Activated naive CD4-positive, alpha-beta T cell treated with anti-CD3 and anti-CD28 coated beads for 36 hours (primary cell): ENCODE measurements around the gene SARDH. TPM values are rescaled to one million over a fixed set of nuclear protein-coding genes. Genes with fewer than 3 reads are reported as not detected.

Experiments
- CTCF ChIA-PET: fragments of 350-600 bp; sonication (Branson Sonifier 250); formaldehyde crosslinking; loops from one replicate; lab custom pipeline; 2021; ENCODE audit warnings: antibody characterized with exemption; lab: Charles Lee
- DNase-seq: peaks from one replicate; pipeline ENCODE4 v3.0.0-alpha.2; 2020
- H3K27ac Mint-ChIP-seq: one replicate; pipeline ENCODE4 v1.8.0; 2021; ENCODE audit warnings: mild to moderate bottlenecking, mixed read lengths
- H3K27me3 Mint-ChIP-seq: one replicate; pipeline ENCODE4 v1.8.0; 2021; ENCODE audit warnings: low read depth, mixed read lengths
- H3K36me3 Mint-ChIP-seq: one replicate; pipeline ENCODE4 v1.8.0; 2021; ENCODE audit warnings: low read depth, mixed read lengths
- H3K4me1 Mint-ChIP-seq: one replicate; pipeline ENCODE4 v1.8.0; 2021; ENCODE audit warnings: low read depth, mixed read lengths
- H3K4me3 Mint-ChIP-seq: one replicate; pipeline ENCODE4 v1.8.0; 2021; ENCODE audit warnings: mild to moderate bottlenecking, moderate library complexity, mixed read lengths
- H3K9me3 Mint-ChIP-seq: one replicate; pipeline ENCODE4 v1.8.0; 2021; ENCODE audit warnings: mixed read lengths
- intact Hi-C: fragments of 100-400 bp; cut with micrococcal nuclease; formaldehyde crosslinking; loops from one replicate; pipeline ENCODE4 v1.15.1; 2023
- total RNA-seq, 2 experiments: library from RNA; stranded (reverse); gene quantifications; one replicate each; pipeline ENCODE4 v1.2.3, GENCODE V29; 2021

SARDH gene
- total RNA-seq, 2 experiments from 2014 or later, result 7.7 TPM

- Mint-ChIP-seq H3K27me3 (peaks cover 1% of the 10 kb centered on the region), H3K4me3 (no peak overlapping the region), H3K4me1 (peaks cover 17% of the 10 kb centered on the region), H3K9me3 (no peaks in the 10 kb centered on the region), H3K36me3 (no peaks in the 10 kb centered on the region), H3K27ac (no peak overlapping the region)
- CTCF ChIA-PET, result interaction anchor here (0.6 to 1.7 kb wide), 4 partner anchors 13 to 292 kb away, joined by 3 to 5 read pairs (median 3); no protein-coding TSS in a partner anchor
- intact Hi-C loops, result no loop called here
- peak; percentile 3 for DNase-seq
Measured at GRCh38 chr9:133713960-133714495, 24.1 kb downstream of the SARDH start.

DNA sequence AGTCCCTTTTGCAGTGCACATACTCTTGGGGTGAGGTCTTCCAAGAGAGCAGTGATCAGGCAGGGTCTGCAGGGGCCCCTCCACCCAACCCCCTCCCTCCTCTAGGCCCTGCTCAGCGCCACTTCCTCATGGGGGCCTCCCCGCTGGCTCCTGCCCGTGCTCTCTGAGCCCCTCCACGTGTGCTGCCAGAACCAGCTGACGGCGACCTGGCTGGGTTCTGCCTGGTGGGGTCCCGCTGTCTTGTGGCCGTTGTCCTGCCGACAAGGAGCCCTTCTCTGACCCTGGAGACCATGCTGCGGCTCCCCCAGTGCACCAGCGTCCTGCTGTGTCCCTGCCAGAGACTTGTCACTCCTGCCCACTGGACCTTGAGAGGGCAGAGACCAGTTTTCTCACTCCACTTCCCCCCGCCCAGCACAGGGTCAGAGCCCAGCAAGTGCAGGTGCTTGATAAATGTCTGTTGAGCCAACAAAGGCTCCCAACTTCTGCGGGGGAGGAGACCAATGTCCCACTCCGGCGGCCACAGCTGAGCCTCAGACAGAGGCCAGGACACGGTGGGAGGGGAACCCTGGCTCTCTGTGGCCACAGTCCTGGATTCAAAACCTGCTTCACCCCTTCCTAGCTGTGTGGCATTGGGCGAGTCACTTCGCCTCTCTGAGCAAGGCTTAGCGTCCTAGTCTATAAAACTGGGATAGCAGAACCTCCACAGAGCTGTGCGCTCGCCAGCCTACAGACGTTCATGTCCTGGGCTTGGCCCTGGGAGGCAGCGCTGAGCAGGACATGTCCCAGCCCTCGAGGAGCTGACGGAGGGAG lies 24.8 kb downstream of the SARDH start:
- CTCF ChIA-PET, result interaction anchor here (0.7 to 1.7 kb wide), 3 partner anchors 13 to 235 kb away, joined by 3 to 5 read pairs (median 3); no protein-coding TSS in a partner anchor
- H3K36me3 Mint-ChIP-seq, result no peaks in the 10 kb centered on the region
- H3K27me3 Mint-ChIP-seq, result peaks cover 1% of the 10 kb centered on the region
- intact Hi-C loops, result no loop called here
- peak; percentile 4 for DNase-seq
- no peak overlapping the region for H3K27ac Mint-ChIP-seq
- H3K9me3 Mint-ChIP-seq, result no peaks in the 10 kb centered on the region
- peaks cover 18% of the 10 kb centered on the region for H3K4me1 Mint-ChIP-seq
- H3K4me3 Mint-ChIP-seq, result no peak overlapping the region

GRCh38 chr9:133712221-133713100 lies 25.7 kb downstream of the SARDH start:
- no peaks in the 10 kb centered on the region for H3K36me3 Mint-ChIP-seq
- intact Hi-C loops, result no loop called here

DNA sequence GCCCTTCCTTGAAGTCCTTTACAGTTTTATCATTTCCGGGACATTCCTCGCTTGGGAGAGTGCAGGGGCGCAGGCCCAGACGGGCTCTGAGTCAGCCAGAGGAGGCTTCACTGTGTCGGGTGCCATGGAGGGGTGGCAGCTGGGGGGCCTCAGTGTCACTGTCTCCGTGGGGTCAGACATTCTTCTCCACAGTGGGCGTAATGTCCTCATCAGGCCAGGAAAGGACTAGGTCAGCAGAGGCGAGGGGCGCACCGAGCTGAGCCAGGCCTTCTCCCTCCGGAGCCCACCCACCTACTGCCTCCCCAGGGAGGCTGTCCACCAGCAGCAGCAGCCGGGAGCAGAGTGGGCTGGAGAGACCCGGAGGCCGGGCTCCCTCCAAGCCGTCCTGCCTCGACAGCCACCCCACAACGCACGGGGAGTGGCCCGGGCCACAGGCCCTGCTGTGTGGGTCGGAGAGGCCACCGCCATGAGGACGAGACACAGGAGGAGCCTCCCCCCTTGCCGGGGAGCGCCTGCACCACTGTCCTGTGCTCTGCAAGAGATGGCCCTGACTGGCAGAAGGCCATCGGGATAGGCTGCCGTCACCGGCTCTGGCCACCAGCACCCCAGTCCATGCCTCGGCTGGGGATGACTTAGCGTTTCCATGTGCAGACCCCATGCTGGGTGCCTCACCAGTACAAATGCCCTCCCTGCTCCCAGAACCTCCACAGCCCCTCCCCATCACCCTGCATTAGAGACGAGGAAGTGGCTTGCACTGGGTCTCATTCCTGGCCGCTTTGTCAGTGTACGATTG lies 26.5 kb downstream of the SARDH start:
- no peaks in the 10 kb centered on the region for H3K9me3 Mint-ChIP-seq
- peaks cover 26% of the 10 kb centered on the region for H3K4me1 Mint-ChIP-seq
- no peak for DNase-seq
- intact Hi-C loops, result no loop called here
- H3K27ac Mint-ChIP-seq, result no peak overlapping the region
- no peak overlapping the region for H3K4me3 Mint-ChIP-seq
- no peaks in the 10 kb centered on the region for H3K27me3 Mint-ChIP-seq
- H3K36me3 Mint-ChIP-seq, result no peaks in the 10 kb centered on the region
- CTCF ChIA-PET, result no interaction called here

More at GRCh38 chr9:133712221-133713100, 25.7 kb downstream of the SARDH start:
- Mint-ChIP-seq H3K9me3 (no peaks in the 10 kb centered on the region), H3K4me3 (no peak overlapping the region), H3K27me3 (no peaks in the 10 kb centered on the region), H3K4me1 (peaks cover 19% of the 10 kb centered on the region), H3K27ac (no peak overlapping the region)
- DNase-seq, result peak; percentile 2
- CTCF ChIA-PET, result no interaction called here

DNA sequence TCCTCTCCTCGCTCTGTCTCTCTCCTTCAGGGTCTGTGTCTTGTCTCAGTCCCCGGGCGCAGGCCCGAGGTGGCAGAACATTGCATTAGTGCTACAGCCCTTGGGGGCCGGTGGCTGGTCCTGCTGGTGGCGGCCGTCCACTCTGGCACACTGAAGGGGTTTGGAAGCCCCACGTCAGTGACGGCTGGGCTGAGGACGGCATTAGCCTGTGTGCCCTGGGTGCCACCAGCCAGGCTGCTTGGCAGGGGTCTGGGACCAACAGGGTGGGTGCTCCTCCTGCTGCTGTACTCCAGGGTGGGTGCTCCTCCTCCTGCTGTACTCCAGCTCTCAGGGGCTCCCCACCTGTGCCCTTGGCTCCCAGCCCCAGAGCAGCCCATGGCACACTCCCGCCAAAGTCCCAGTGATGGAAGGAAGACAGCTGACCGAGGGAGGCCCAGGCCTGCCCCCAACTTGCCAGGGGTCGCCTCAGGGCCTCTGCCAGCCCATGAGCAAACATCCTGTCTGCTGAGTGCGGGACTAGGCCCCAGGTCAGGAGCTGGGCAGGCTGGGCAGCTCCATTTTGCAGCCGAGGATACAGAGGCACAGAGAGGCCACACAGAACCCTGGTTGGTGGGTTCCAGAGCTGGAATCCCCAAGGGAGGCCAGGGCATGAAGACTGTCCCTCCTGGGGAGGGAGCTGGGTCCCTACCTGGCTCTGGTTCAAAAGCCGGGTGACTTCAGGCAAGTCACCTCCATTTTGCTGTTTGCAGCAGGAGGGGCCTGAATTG lies 27.3 kb downstream of the SARDH start:
- Mint-ChIP-seq H3K4me3 (no peak overlapping the region), H3K9me3 (no peaks in the 10 kb centered on the region), H3K36me3 (no peaks in the 10 kb centered on the region), H3K4me1 (peaks cover 29% of the 10 kb centered on the region), H3K27ac (no peak overlapping the region), H3K27me3 (no peaks in the 10 kb centered on the region)
- CTCF ChIA-PET, result interaction anchor here (1.3 kb wide), 1 partner anchor 16 kb away, joined by 3 read pairs; no protein-coding TSS in a partner anchor
- DNase-seq, result peak; percentile 3
- intact Hi-C loops, result no loop called here

DNA sequence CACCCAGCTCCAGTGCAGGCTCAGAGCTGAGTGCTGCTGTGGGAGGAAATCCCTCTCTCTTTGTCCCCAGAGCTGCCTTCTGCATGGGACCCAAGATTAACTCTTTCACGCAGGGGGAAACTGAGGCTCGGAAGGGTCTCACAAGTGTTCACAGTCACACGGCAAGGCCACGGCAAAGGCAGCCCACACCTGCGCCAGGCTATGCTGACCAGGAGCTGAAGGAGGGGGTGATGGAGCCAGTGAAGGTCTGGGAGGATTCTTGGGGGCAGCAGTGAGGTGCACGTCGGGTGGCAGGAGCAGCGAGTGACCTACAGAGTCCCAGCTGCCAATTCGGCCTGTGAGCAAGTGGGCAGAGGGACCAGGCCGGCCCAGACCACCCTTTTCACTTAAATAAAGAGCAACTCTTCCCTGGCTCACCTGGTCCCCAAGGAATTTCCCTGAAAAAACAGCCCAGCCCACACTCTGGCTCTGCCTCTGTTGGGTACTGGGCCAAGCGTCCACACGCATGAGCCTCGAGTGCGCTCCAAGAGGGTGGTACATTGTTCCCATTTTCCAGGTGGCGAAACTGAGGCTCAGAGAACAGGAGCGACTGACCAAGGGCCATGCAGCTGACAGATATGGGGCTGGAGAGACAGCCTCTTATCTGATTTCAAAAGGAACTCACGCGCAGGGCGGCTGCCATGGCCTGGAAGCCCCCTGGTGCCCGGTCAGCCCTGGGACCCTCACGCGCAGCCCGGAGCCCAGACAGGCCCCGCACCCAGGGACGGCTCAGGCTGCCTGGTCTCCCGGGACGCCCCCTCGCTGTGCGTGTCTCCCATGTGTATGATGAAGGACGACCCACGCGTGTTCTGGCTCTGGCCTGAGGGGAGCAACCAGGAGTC lies 28.2 kb downstream of the SARDH start:
- H3K36me3 Mint-ChIP-seq, result no peaks in the 10 kb centered on the region
- CTCF ChIA-PET, result interaction anchor here (0.9 to 1.3 kb wide), 3 partner anchors 17 to 120 kb away, joined by 3 to 4 read pairs (median 3); no protein-coding TSS in a partner anchor
- intact Hi-C loops, result loop anchor here (10.0 kb wide), 2 partner anchors 125 to 685 kb away; no protein-coding TSS in a partner anchor
- peaks cover 25% of the 10 kb centered on the region for H3K4me1 Mint-ChIP-seq
- DNase-seq, result peak; percentile 3
- H3K9me3 Mint-ChIP-seq, result no peaks in the 10 kb centered on the region
- H3K27me3 Mint-ChIP-seq, result no peaks in the 10 kb centered on the region
- H3K27ac Mint-ChIP-seq, result no peak overlapping the region
- no peak overlapping the region for H3K4me3 Mint-ChIP-seq

DNA sequence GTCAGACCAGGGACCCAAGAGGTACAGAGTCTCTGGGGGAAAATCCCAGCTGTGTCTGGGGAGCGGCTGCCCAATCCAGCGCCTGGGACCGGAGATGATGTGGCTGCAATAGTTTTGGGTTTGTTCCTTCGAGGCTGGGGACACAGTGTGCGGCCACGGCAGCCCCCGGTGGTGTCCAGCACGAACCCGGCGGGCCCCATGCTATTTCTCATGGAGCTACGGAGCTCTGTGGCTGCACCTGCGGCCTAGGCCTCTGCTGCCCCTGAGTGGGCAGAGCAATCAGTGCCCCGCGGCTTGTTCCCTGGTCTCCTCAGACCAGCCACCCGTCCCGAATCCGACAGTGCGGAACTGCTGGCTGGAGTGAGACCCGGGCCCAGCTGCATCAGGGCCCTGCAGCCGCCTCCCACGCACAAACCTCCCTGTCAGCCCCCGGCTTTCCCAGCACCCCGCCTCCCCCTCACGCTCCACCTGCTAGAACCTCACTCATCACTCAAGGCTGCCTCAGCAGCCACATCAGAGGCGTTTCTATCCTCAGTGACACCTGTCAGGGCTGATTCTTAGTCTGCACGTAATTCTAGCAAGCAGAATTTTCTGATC lies 29.0 kb downstream of the SARDH start:
- H3K9me3 Mint-ChIP-seq, result peaks cover 2% of the 10 kb centered on the region
- peaks cover 29% of the 10 kb centered on the region for H3K4me1 Mint-ChIP-seq
- no peak overlapping the region for H3K4me3 Mint-ChIP-seq
- no peaks in the 10 kb centered on the region for H3K27me3 Mint-ChIP-seq
- H3K36me3 Mint-ChIP-seq, result no peaks in the 10 kb centered on the region
- H3K27ac Mint-ChIP-seq, result no peak overlapping the region
- intact Hi-C loops, result loop anchor here (10.0 kb wide), 2 partner anchors 124 to 686 kb away; no protein-coding TSS in a partner anchor
- DNase-seq, result peak; percentile 71
- CTCF ChIA-PET, result interaction anchor here (0.9 to 1.0 kb wide), 2 partner anchors 117 to 120 kb away, joined by 3 to 4 read pairs; no protein-coding TSS in a partner anchor

- H3K4me1 Mint-ChIP-seq, result peaks cover 32% of the 10 kb centered on the region
- peak; percentile 3 for DNase-seq
- CTCF ChIA-PET, result interaction anchor here (1.0 kb wide), 1 partner anchor 119 kb away, joined by 4 read pairs; no protein-coding TSS in a partner anchor
- H3K9me3 Mint-ChIP-seq, result peaks cover 2% of the 10 kb centered on the region
- H3K27ac Mint-ChIP-seq, result no peak overlapping the region
- intact Hi-C loops, result loop anchor here (10.0 kb wide), 2 partner anchors 124 to 686 kb away; no protein-coding TSS in a partner anchor
- H3K27me3 Mint-ChIP-seq, result no peaks in the 10 kb centered on the region
- H3K4me3 Mint-ChIP-seq, result no peak overlapping the region
- no peaks in the 10 kb centered on the region for H3K36me3 Mint-ChIP-seq
Measured at GRCh38 chr9:133708246-133709014, 29.7 kb downstream of the SARDH start.

DNA sequence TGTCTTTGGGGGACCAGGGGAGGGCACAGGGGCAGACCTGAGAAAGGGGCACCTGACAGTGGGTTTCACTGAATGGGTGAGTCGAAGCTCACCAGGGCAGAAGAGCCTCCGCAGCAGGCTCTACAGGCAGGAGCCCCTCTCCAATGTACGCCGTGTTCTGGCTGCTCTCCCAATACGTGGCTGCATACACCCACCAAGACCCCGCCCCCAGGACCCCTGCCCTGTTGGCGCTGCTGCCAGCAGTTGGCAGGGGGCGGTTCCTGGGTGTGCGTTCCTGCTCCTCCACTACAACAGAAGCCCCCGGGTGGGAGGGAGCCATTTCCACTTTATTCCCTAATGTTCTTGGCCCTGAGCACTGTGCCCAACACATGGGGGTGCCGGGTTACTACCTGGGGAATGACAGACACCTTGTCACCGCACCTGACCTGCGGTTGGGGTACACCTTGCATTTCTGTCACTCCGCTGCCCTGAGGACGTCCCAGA lies 30.3 kb downstream of the SARDH start:
- H3K4me1 Mint-ChIP-seq, result peaks cover 32% of the 10 kb centered on the region
- peak; percentile 3 for DNase-seq
- H3K27ac Mint-ChIP-seq, result no peak overlapping the region
- intact Hi-C loops, result loop anchor here (10.0 kb wide), 2 partner anchors 123 to 687 kb away; no protein-coding TSS in a partner anchor
- CTCF ChIA-PET, result no interaction called here
- no peaks in the 10 kb centered on the region for H3K27me3 Mint-ChIP-seq
- peaks cover 2% of the 10 kb centered on the region for H3K9me3 Mint-ChIP-seq
- H3K4me3 Mint-ChIP-seq, result no peak overlapping the region
- H3K36me3 Mint-ChIP-seq, result no peaks in the 10 kb centered on the region
